Measurements from ENCODE around the gene TLCD1. TPM values are rescaled to one million over a fixed set of nuclear protein-coding genes. Genes with fewer than 3 reads are reported as not detected.
"Not testable (repeated sequence)": the region's sequence is repeated elsewhere in the genome, so short reads cannot be mapped to it uniquely, and the experiment has no call there.

Gene TLCD1
- total RNA-seq, 2 experiments from 2014 or later: 8.5 to 8.7 TPM

GRCh38 chr17:28726627-28727491, 826 bp upstream of the TLCD1 start:
- ATAC-seq: peak; percentile 35
- intact Hi-C loops (cut with DNase I, micrococcal nuclease): loop anchor here (1.0 to 10.0 kb wide), 12 partner anchors 23 to 888 kb away; partner anchors contain the start of genes ABHD15 (in 1 of the 2), DHRS13 (in 1 of the 2), FAM222B (in 1 of the 2) and NUFIP2 (in 1 of the 2)
- H3K27ac Mint-ChIP-seq: peak overlapping the region; percentile 99
- H3K4me1 Mint-ChIP-seq: peaks cover 51% of the 10 kb centered on the region
- CTCF ChIA-PET: interaction anchor here (0.5 to 8.9 kb wide), 63 partner anchors 7 to 1259 kb away, joined by 3 to 294 read pairs (median 4); partner anchors contain the start of genes BLTP2, DHRS13, FAM222B and FLOT2
- no peaks in the 10 kb centered on the region for H3K9me3 Mint-ChIP-seq (ENCODE audit: low read depth)
- peaks cover 38% of the 10 kb centered on the region for H3K36me3 Mint-ChIP-seq (ENCODE audit: low read depth)
- peak overlapping the region; percentile 99 for H3K4me3 Mint-ChIP-seq
- DNase-seq: peak; percentile 97
- no peaks in the 10 kb centered on the region for H3K27me3 Mint-ChIP-seq
- POLR2A ChIA-PET: interaction anchor here (0.6 to 6.3 kb wide), 14 partner anchors 12 to 391 kb away, joined by 3 to 111 read pairs (median 4); partner anchors contain the start of genes PHF12, PROCA1, TNFAIP1 and TRAF4

DNA sequence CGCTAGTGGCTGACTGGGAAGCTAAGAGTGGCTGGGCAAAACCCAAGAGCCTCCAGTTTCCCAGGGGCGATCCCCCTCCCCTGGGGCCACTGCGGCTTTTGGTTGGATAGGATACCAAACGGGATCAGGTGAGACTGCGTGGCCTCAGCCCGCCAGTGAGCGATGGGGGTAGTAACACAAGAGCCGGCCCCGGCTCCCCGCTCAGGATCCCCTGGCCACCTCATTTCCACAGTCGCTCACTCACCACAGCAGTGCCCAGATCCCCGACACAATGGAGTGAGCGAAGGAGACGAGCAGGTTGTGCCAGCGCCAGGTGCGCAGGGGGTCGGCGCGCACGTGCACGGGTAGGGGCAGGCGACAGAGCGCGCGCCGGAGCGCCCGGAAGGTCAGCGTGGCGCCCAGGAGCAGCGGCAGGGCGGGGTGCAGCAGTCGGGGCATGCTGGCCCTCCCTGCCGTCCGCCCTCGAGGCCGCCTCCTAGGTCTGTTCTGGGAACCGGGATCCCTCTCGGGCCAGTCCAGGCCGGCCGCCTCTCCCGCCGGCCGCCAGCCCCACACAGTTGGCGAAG, 290 bp downstream of the TLCD1 start:
- Mint-ChIP-seq H3K9me3 (ENCODE audit: low read depth) (no peaks in the 10 kb centered on the region), H3K4me3 (peak overlapping the region; percentile 99), H3K27ac (peak overlapping the region; percentile 90), H3K4me1 (peaks cover 59% of the 10 kb centered on the region), H3K27me3 (no peaks in the 10 kb centered on the region), H3K36me3 (ENCODE audit: low read depth) (peaks cover 49% of the 10 kb centered on the region)
- ATAC-seq (peak; percentile 0), DNase-seq (peak; percentile 72)
- intact Hi-C loops (cut with DNase I, micrococcal nuclease): loop anchor here (1.0 to 10.0 kb wide), 8 partner anchors 37 to 889 kb away; partner anchors contain the start of genes ABHD15 (in 1 of the 2), NUFIP2 (in 1 of the 2) and TP53I13 (in 1 of the 2)
- ChIA-PET POLR2A (interaction anchor here (0.6 to 6.3 kb wide), 10 partner anchors 9 to 226 kb away, joined by 3 to 111 read pairs (median 6); partner anchors contain the start of genes PHF12, PROCA1 and TRAF4), CTCF (interaction anchor here (0.7 to 8.9 kb wide), 22 partner anchors 9 to 391 kb away, joined by 3 to 294 read pairs (median 6); partner anchors contain the start of genes BLTP2, FAM222B, PHF12 and PROCA1)

DNA sequence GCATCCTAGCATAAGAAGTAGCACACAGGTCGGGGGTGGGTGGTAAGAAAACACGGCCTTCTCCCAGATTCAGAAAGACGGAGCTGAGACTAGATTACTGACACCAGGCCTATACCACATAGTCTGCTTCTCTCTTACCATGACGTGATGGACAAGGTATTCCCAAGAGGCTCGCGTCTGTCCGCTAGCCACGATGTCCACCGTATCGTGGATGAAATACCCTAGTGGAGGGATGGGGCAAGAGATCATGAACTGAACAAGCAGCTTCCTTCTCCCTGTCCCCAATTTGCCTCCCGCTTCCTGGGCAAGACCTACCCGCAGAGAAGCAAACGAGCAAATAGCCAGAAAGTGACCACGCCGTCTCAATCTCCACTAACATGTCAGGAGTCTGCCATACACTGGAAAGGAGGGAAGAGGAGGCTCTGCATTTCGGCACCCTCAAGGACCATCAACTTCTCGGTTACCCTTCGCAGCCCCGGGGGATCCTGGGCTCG, 820 bp downstream of the TLCD1 start:
- ATAC-seq (no peak), DNase-seq (peak; percentile 50)
- peaks cover 54% of the 10 kb centered on the region for H3K36me3 Mint-ChIP-seq (ENCODE audit: low read depth)
- CTCF ChIA-PET: interaction anchor here (0.5 to 8.9 kb wide), 7 partner anchors 9 to 233 kb away, joined by 3 to 294 read pairs (median 4); partner anchors contain the start of genes PHF12 and TRAF4
- intact Hi-C loops (cut with DNase I, micrococcal nuclease): loop anchor here (5.0 to 10.0 kb wide), 6 partner anchors 37 to 890 kb away; partner anchors contain the start of genes ABHD15 (in 1 of the 2), NUFIP2 (in 1 of the 2) and TP53I13 (in 1 of the 2)
- H3K9me3 Mint-ChIP-seq (ENCODE audit: low read depth): no peaks in the 10 kb centered on the region
- POLR2A ChIA-PET: interaction anchor here (0.6 to 6.3 kb wide), 8 partner anchors 9 to 225 kb away, joined by 3 to 111 read pairs (median 5); partner anchors contain the start of gene TRAF4
- no peaks in the 10 kb centered on the region for H3K27me3 Mint-ChIP-seq
- H3K27ac Mint-ChIP-seq: peak overlapping the region; percentile 90
- peaks cover 60% of the 10 kb centered on the region for H3K4me1 Mint-ChIP-seq
- peak overlapping the region; percentile 99 for H3K4me3 Mint-ChIP-seq

GRCh38 chr17:28724500-28725165, 1.4 kb downstream of the TLCD1 start:
- POLR2A ChIA-PET: interaction anchor here (0.6 to 6.3 kb wide), 7 partner anchors 8 to 169 kb away, joined by 3 to 111 read pairs (median 4); partner anchors contain the start of genes FAM222B and TRAF4
- ATAC-seq: no peak
- Mint-ChIP-seq H3K36me3 (ENCODE audit: low read depth) (peaks cover 60% of the 10 kb centered on the region), H3K27ac (peak overlapping the region; percentile 90), H3K27me3 (no peaks in the 10 kb centered on the region), H3K4me3 (peak overlapping the region; percentile 99), H3K9me3 (ENCODE audit: low read depth) (no peaks in the 10 kb centered on the region), H3K4me1 (peaks cover 56% of the 10 kb centered on the region)
- CTCF ChIA-PET: interaction anchor here (0.5 to 8.9 kb wide), 6 partner anchors 9 to 233 kb away, joined by 3 to 294 read pairs (median 4); partner anchors contain the start of genes PHF12 and TRAF4
- intact Hi-C loops (cut with DNase I, micrococcal nuclease): loop anchor here (5.0 to 10.0 kb wide), 6 partner anchors 38 to 890 kb away; partner anchors contain the start of genes ABHD15 (in 1 of the 2), NUFIP2 (in 1 of the 2) and TP53I13 (in 1 of the 2)
- DNase-seq: peak; percentile 20

DNA sequence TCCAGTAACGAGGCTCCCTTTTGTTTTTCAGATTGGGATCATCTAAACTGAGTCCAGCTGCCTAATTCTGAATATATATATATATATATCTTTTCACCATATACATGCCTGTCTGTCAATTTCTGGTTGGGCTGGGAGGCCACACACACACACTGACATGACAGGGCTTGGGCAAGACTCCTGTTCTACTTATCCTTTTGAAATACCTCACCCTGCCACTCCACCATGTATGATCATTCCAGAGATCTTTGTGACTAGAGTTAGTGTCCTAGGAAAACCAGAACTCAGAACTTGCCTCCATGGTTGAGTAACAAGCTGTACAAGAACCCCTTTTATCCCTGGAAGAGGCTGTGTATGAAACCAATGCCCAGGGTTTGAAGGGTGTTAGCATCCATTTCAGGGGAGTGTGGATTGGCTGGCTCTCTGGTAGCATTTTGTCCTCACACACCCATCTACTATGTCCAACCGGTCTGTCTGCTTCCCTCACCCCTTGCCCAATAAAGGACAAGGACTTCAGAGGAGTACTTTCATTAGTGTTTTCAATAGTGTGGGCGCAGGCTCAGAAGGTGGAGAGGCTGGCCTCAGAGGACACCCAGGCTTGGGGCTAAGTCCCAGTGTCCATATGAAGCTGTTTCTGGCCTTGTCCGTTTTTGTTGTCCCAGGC, 2.1 kb downstream of the TLCD1 start:
- CTCF ChIA-PET: interaction anchor here (1.4 to 8.9 kb wide), 3 partner anchors 24 to 228 kb away, joined by 3 to 294 read pairs (median 94); partner anchors contain the start of genes PHF12 and TRAF4
- Mint-ChIP-seq H3K4me3 (peak overlapping the region; percentile 99), H3K4me1 (peaks cover 55% of the 10 kb centered on the region), H3K36me3 (ENCODE audit: low read depth) (peaks cover 60% of the 10 kb centered on the region), H3K27ac (peak overlapping the region; percentile 90)
- POLR2A ChIA-PET: interaction anchor here (1.0 to 6.3 kb wide), 2 partner anchors 23 to 118 kb away, joined by 4 to 111 read pairs; partner anchors contain the start of genes FAM222B and TRAF4
- intact Hi-C loops (cut with DNase I, micrococcal nuclease): loop anchor here (10.0 kb wide), 2 partner anchors 391 to 891 kb away; no protein-coding TSS in a partner anchor
- H3K27me3 Mint-ChIP-seq; H3K9me3 Mint-ChIP-seq (ENCODE audit: low read depth); ATAC-seq; DNase-seq: not testable (repeated sequence)

DNA sequence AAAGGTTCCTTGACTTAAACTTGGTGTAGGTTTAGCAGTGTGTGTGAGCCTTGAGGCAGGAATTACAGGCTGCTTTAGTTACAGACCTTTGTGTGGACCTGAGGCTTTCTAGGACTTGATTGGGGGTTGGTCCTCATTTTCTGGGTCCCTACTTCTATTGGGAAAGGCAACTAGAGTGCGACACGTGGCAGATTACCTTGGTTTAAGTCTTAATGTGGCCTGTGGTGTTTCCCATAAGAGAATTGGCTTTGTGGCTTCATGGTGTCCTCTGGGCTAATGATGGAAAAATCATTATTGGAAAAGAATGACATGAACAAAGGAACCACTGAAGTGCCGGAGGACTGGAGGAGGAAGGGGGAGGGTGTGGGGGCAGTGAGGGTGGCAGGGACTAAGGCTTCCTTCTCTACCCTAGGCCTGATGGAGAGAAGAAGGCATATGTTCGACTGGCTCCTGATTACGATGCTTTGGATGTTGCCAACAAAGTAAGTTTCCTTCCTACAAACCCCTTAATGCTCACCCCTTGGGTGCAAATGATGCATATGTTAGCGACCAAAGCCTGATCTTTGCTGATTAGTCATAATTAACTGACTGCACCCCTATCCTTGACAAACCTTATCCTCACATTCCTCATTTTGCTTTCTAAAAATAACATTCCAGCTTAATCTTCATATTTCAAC, 2.7 kb downstream of the TLCD1 start:
- POLR2A ChIA-PET: interaction anchor here (0.7 to 6.3 kb wide), 3 partner anchors 24 to 203 kb away, joined by 4 to 111 read pairs (median 11); partner anchors contain the start of genes FAM222B and TRAF4
- Mint-ChIP-seq H3K36me3 (ENCODE audit: low read depth) (peaks cover 60% of the 10 kb centered on the region), H3K9me3 (ENCODE audit: low read depth) (no peaks in the 10 kb centered on the region), H3K27me3 (peaks cover under 1% of the 10 kb centered on the region), H3K4me3 (peak overlapping the region; percentile 99), H3K27ac (peak overlapping the region; percentile 90), H3K4me1 (peaks cover 57% of the 10 kb centered on the region)
- CTCF ChIA-PET: interaction anchor here (1.4 to 8.9 kb wide), 2 partner anchors 24 to 88 kb away, joined by 3 to 294 read pairs; partner anchors contain the start of gene TRAF4
- ATAC-seq: no peak
- intact Hi-C loops (cut with DNase I, micrococcal nuclease): loop anchor here (10.0 kb wide), 2 partner anchors 392 to 892 kb away; no protein-coding TSS in a partner anchor
- no peak for DNase-seq

DNA sequence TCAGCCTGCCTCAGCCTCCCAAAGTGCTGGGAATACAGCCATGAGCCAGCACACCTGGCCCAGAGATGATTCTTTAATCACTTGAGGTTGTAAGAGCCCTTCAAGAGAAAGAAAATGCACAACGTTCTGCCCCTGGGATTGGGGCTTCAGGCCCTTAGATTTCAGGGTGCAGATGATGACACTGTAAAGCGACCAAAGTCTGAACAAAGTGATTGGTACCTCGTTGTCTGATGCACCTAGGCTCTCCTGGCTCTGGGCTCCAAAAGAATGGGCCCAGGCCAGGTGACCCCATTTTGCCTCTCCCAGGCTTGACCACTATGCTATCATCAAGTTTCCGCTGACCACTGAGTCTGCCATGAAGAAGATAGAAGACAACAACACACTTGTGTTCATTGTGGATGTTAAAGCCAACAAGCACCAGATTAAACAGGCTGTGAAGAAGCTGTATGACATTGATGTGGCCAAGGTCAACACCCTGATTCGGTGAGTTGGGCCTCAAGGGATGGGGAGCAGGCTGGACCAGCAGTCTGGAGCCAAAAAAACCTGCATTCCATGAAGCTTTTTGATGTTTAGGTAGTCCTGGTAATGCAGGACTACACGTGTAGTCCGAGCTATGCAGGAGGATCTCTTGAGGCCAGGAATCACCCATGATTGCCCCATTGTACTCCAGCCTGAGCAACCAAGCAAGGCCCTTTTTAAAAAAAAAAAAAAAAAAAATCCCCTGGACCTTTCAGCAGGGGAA, 3.4 kb downstream of the TLCD1 start:
- DNase-seq: no peak
- H3K36me3 Mint-ChIP-seq (ENCODE audit: low read depth): peaks cover 60% of the 10 kb centered on the region
- ChIA-PET POLR2A (interaction anchor here (0.7 kb wide), 2 partner anchors 204 to 387 kb away, joined by 4 to 11 read pairs; no protein-coding TSS in a partner anchor), CTCF (interaction anchor here (0.7 to 1.4 kb wide), 5 partner anchors 28 to 425 kb away, joined by 3 to 5 read pairs (median 3); no protein-coding TSS in a partner anchor)
- peak overlapping the region; percentile 99 for H3K4me3 Mint-ChIP-seq
- ATAC-seq: no peak
- no peaks in the 10 kb centered on the region for H3K9me3 Mint-ChIP-seq (ENCODE audit: low read depth)
- intact Hi-C loops (cut with DNase I, micrococcal nuclease): loop anchor here (10.0 kb wide), 2 partner anchors 392 to 892 kb away; no protein-coding TSS in a partner anchor
- peak overlapping the region; percentile 99 for H3K27ac Mint-ChIP-seq
- peaks cover 58% of the 10 kb centered on the region for H3K4me1 Mint-ChIP-seq
- H3K27me3 Mint-ChIP-seq: peaks cover 3% of the 10 kb centered on the region

DNA sequence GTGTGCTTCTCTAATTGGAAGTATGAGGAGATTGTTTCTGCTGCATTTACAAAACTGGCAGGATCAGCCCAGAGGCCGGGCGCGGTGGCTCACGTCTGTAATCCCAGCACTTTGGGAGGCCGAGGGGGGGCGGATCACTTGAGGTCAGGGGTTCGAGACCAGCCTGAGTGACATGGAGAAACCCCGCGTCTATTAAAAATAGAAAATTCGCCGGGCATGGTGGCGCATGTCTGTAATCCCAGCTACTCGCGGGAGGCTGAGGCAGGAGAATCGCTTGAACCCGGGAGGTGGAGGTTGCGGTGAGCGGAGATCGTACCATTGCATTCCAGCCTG, 5.1 kb downstream of the TLCD1 start:
- H3K4me1 Mint-ChIP-seq: peaks cover 53% of the 10 kb centered on the region
- peaks cover 60% of the 10 kb centered on the region for H3K36me3 Mint-ChIP-seq (ENCODE audit: low read depth)
- not testable (repeated sequence) for ATAC-seq; H3K27me3 Mint-ChIP-seq; H3K9me3 Mint-ChIP-seq (ENCODE audit: low read depth)
- ChIA-PET CTCF (interaction anchor here (0.7 to 1.3 kb wide), 2 partner anchors 90 to 271 kb away, joined by 3 read pairs; no protein-coding TSS in a partner anchor), POLR2A (interaction anchor here (2.0 to 3.3 kb wide), 3 partner anchors 7 to 228 kb away, joined by 13 to 35 read pairs (median 31); partner anchors contain the start of genes NEK8 and PROCA1)
- DNase-seq: peak; percentile 30
- H3K4me3 Mint-ChIP-seq: peak overlapping the region; percentile 99
- peak overlapping the region; percentile 99 for H3K27ac Mint-ChIP-seq
- intact Hi-C loops (cut with DNase I, micrococcal nuclease): loop anchor here (1.0 to 10.0 kb wide), 3 partner anchors 7 to 894 kb away; partner anchors contain the start of gene NEK8 (in 1 of the 2)

All from activated CD4-positive, alpha-beta T cell treated with anti-CD3 and anti-CD28 coated beads for 36 hours (primary cell).